HG03354 (cell line): ENCODE measurements around the gene PCSK1.
"Not testable (repeated sequence)": the region's sequence is repeated elsewhere in the genome, so short reads cannot be mapped to it uniquely, and the experiment has no call there.

Experiments
- ATAC-seq: cut with Tn5 transposase; IDR thresholded peaks from one replicate; pipeline ENCODE4 v1.9.1; 2021; ENCODE audit warnings: mild to moderate bottlenecking; ENCODE audit not compliant: unreplicated experiment, poor library complexity, severe bottlenecking

The PCSK1 gene

GRCh38 chr5:96431376-96432187 lies 1.5 kb downstream of the PCSK1 start:
- ATAC-seq, result no peak

DNA sequence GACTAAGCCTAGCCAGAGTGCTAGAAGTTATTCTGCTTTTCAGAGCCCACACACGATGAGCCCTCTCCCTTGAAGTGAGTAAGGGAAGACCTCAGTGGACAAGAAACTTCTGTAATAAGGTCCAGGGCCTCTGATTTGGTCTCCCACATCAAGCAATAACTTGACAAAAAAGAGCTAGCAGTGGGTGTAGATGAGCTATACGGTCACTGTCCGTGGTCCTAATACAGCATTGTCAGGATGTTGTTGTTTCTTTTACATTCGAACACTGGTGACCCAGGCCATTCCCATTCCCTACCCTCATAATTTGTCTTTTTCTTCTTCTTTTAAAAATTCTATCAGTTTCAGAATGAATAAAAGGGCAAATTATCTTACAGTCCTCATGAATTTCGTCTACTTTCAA lies 5.2 kb downstream of the PCSK1 start:
- no peak for ATAC-seq

GRCh38 chr5:96426831-96427230 lies 6.2 kb downstream of the PCSK1 start:
- no peak for ATAC-seq

DNA sequence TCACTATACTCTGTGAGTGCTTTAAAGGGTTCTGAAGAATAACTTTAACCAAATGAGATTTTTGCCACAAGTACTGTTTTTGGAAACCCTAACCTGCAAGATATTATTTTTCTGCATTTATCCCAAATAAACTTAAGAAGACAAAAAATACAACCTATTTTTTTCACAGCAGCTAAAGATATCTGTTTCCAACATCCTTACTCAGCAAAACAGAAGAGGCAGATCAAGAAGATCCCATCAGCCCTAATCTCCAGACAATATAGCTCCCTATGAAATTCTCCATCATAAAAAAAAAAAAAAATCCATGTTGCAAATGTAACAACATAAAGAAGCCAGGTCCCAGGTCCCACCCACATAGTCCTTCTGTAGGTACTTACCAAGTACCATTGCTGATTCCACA lies 7.6 kb downstream of the PCSK1 start:
- no peak for ATAC-seq

DNA sequence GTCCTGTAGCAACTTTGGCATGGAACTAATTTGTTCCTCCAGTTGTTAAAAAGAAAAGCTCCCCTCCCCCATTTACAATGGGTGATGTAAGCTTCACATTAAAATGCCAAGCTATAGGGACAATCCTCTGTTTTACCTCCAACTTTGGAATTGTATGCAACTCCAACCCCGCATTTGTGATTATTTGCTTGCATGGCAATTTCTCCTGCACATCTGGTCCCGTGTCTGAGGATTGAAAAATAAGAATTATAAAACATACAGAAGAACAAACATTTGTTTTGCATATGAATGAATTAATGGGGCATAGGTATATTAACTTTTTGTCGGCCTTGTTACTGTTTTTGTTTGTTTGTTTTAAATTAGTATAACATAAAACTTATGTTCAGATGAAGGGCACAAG lies 17.2 kb downstream of the PCSK1 start:
- no peak for ATAC-seq

DNA sequence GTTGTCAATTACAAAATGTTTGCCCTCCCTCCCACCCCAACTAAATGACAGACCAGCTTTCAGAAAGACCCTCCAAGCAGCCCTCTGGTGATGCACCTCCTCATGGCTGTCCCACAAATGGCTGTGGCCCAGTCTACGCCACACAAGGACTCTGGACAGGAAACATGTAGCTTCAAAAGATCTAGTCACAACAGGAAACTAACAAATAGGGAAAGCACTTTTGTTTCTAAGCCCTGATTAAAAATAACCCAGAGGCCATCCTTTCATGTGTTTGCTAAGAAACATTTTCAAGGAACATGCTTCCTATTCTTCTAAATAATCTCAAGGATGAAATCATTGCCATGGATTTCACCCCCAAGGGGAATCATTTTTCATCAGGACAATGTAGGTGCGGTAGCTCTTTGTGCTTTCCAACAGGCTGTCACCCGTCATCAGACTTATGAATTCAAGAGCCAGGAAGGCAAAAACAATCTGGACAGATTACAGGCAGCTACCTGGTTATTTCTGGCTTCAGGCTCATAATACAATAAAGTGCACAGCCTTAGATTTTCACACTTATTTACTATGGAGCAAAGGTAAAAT lies 20.1 kb downstream of the PCSK1 start:
- ATAC-seq, result no peak

GRCh38 chr5:96410013-96410412 lies 23.0 kb downstream of the PCSK1 start:
- no peak for ATAC-seq

DNA sequence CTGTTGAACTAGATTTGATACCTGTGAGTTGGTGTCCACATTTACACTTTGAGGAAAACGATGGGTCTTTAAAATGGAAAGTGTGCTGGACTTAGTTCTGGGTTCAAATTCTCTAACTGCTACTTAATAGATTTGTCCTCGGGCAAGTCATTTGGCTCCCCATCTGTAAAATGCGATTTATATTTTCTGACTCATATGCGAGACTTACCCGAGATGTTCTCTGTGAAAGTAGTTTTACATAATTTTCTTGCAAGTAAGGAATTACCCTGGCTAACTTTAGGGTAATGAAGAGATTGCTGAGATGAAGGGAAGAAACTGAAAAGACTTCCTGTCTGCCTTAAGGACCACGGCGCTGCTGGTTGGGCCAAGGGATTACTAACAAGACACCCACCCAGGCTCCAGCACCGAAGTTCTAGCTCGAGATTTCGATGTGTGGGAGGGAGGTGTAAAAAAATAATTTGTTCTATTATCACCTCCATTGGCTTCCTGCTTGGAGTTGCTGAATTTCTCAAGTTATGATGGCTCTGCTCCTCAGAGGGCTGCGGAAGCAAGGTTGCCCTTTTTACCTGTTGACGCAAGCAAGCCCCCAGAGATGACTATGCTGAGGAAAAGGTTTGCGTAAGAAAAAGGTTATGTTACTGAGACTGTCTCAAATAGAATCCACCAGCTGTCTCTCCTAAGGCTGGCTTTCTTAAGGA lies 24.1 kb downstream of the PCSK1 start:
- ATAC-seq, result no peak

DNA sequence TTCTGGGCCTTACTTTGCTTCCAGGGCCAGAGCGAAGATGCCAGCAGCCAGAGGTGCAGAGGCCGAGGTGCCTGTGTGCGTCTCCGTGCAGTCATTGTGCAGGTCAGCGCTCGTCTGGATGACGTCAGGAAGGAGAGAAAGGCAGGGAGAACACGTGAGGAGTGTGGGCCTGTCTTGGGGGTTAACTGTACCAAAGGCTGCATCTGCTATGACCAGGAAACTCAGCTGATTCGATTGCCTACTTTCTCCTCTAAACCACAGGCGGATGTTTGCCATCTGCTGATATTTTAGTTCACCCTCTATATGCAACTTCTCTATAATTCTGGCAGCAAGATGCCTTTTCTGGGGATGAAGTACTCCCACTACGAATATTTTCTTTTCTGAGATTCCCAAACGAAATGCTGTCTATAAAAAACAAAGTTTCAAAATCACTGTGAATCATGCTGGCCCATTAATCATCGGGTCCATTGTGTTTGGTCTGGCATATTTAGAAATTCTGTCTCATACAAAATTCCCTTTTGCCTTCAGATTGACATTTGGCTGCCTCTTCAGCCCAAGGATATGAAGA lies 24.8 kb downstream of the PCSK1 start:
- no peak for ATAC-seq

DNA sequence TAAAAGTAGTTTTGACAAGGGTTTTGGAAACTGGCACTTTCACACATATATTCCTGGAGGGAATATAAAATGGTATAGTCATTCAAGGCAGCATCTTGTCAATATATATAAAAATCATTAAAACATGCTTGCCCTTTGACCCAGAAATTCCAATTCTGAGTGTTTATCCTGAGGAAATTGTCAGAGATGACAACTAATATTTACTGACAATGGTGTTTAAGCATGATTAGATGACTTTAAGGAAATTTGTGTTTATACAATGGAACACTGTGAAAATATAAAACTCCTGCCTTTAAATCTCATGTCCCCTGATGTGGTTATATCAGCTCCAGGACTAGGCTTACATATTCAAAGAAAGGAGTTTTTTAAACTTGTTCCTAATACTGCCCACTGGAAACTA lies 25.6 kb downstream of the PCSK1 start:
- no peak for ATAC-seq

GRCh38 chr5:96404191-96404867 lies 28.7 kb downstream of the PCSK1 start:
- ATAC-seq, result no peak

GRCh38 chr5:96402500-96402899 lies 30.5 kb downstream of the PCSK1 start:
- ATAC-seq, result no peak

- no peak for ATAC-seq
These were observed 36.2 kb downstream of the PCSK1 start for GRCh38 chr5:96396878-96397277.

DNA sequence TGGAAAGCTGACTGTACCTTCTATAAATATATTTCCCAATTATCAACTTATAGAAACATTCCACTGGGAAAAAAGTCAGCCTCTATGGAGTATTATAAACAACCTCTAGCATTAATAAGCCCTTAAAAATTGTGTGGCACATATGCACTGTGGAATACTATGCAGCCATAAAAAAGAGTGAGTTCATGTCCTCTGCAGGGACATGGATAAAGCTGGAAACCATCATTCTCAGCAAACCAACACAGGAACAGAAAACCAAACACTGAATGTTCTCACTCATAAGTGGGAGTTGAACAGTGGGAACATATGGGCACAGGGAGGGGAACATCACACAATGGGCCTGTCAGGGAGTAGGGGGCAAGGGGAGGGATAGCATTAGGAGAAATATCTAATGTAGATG lies 37.8 kb downstream of the PCSK1 start:
- ATAC-seq, result not testable (repeated sequence)

DNA sequence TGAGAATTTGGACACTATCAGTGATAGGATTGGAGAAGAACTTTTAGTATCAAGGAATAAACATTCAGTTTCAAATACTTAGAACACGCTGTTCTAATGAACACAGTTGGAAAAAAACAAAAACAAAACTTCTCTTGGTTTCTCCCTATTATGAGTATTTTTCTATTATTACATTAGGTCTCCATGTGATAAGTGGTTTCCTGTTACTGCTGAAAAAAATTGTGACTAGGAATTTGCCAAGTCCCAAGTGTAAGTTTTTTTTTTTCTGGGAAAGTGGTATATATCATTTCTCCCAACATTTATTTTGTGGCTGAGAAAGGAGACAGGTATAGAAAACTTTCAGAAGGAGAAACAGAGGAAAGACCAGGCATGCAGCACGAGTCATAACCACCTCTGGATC lies 41.1 kb downstream of the PCSK1 start:
- ATAC-seq, result no peak

DNA sequence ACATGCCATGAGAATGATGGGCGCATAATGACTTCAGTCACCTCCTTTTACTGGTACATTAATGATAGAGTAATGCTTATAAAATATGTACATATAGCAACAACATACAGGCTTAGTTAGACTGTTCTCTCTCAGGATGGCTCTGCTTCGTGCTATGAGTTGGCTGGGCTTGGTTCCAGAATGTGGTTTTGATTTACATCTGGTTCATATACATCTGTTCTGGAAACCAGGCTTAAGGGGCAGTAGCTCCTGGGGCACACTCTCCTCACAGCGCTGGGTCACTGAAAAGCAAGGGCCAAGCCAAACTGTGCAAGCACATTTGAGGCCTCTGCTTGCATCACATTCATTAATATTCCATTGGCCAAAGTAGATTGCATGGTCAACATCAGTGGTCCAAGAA lies 44.9 kb downstream of the PCSK1 start:
- ATAC-seq, result no peak

- no peak for ATAC-seq
These were observed 45.4 kb downstream of the PCSK1 start for GRCh38 chr5:96387616-96388015.

DNA sequence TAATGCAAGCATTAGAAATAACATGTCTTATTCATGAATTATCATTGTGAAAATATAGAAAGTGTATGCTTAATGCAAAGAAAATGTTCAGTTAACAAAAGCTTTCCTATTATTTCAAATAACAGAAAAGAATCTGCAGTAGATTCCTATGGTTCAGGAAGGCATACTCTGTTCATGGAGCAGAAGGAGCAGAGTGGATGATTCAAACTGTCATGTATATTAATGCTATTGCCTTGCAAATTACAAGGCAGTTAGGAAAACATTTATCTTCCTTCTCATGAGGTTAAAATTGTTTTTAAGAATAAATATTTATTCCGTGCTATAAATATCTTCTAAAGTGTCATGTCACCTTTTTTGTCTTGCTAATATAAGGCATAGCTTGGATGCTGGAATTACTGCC lies 47.5 kb downstream of the PCSK1 start:
- ATAC-seq, result no peak

DNA sequence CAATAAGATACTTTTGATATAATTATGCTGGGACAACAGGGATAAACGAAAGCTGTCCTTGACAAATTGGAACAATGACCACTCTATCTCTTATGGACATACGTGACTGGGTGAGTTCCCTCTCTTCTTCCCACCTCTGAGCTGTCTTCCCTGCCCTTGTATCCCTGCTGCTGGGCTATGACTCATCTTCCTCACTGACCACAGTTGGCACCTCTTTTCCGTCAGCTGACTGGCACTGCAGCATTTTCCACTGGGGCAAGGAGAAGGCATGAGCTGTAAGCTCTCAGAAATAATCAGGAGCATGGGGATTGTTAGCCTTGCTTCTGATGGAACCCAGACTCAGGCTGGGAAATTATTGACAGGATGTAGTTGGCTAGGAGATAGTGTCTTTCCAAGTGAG lies 48.7 kb downstream of the PCSK1 start:
- ATAC-seq, result no peak

DNA sequence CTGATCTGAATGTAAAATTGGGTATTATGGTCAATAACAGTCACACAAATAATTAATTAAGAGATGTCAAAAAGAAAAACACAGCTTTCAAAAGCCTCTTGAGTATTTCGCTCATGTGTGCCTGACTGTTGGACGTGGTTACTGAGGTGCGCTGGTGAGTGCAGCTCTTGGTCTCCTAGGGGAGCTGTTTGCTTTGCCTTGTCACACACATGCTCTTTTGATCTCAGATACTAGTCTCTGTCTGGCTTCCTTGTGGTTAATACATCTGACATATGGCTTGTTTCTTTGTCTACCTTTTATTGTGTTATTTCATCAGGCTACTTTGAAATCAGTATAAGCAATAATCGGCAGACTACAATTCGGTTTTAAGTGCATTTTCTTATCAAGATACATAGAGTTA lies 51.5 kb downstream of the PCSK1 start:
- no peak for ATAC-seq
